ENCODE measurements around the gene B9D1. TPM values are rescaled to one million over a fixed set of nuclear protein-coding genes. Genes with fewer than 3 reads are reported as not detected.

Gene B9D1
- total RNA-seq, 1 donor from 2014 or later = 16.5 TPM

DNA sequence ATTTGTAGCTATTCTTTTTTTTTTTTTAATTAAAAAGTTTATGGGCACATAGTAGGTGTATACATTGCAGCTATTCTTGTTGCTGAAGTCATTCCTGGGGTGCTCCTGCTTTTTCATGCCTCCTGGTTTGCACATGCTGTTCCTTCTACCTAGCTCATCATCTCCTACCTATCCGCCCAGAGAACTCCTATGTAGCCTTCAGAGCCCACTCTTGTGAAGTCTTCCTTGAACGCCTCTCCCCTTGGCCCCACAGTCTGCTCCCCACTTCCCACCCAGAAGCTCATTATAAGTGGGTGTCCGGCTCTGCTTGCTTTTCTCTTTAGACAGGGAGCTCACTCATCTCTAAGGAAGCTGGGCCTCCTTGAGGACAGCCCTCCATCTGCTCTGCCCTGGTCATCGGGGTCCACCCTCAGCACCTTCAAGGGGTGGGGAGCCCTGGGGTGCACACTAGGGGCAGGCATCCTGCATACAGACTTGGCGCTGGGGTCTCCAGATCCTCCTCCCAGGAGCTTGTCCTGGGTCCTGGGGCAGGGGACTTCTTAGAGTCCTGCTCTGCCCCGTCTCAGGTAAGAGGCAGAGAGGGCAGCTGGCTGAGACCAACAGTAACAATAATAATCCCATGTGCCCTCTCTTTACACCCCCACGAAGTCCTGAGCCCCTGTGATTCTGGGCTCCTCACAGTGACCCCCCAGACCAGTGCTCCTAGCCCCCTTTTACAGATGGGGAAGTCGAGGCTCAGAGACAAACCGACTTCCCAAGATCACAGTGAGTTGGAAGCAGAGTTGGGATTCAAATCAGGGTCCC is 3.5 kb upstream of the B9D1 start:
- no peak for DNase-seq (ENCODE audit: extremely low spot score, unreplicated experiment)
- H3K4me1 Mint-ChIP-seq (ENCODE audit: unreplicated experiment) = peaks cover 57% of the 10 kb centered on the region
- TF ChIP-seq, protein P1, sequence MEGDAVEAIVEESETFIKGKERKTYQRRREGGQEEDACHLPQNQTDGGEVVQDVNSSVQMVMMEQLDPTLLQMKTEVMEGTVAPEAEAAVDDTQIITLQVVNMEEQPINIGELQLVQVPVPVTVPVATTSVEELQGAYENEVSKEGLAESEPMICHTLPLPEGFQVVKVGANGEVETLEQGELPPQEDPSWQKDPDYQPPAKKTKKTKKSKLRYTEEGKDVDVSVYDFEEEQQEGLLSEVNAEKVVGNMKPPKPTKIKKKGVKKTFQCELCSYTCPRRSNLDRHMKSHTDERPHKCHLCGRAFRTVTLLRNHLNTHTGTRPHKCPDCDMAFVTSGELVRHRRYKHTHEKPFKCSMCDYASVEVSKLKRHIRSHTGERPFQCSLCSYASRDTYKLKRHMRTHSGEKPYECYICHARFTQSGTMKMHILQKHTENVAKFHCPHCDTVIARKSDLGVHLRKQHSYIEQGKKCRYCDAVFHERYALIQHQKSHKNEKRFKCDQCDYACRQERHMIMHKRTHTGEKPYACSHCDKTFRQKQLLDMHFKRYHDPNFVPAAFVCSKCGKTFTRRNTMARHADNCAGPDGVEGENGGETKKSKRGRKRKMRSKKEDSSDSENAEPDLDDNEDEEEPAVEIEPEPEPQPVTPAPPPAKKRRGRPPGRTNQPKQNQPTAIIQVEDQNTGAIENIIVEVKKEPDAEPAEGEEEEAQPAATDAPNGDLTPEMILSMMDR (IDR thresholded peaks at IDR 0.05) = no peak
- H3K27ac Mint-ChIP-seq (ENCODE audit: unreplicated experiment) = no peak overlapping the region
- no peak overlapping the region for H3K4me3 Mint-ChIP-seq (ENCODE audit: unreplicated experiment)
- no peaks in the 10 kb centered on the region for H3K36me3 Mint-ChIP-seq (ENCODE audit: unreplicated experiment)
- H3K27me3 Mint-ChIP-seq (ENCODE audit: unreplicated experiment) = no peaks in the 10 kb centered on the region
- H3K9me3 Mint-ChIP-seq (ENCODE audit: unreplicated experiment) = no peaks in the 10 kb centered on the region

DNA sequence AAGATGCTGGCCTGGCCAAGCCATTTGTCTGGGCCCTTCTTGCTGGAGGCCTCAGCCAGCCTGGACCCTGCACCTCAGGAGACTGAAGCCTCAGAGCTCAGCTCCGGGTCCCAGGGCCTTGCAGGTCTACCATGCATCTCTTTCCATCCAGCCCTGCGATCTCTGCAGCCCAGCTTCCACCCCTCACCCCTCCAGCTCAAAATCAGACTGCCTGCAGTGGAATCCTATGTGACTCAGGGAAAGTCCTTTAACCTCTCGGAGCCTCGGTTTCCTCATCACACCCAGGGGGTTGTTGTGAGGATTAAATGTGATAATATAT is 2.9 kb upstream of the B9D1 start:
- H3K27ac Mint-ChIP-seq (ENCODE audit: unreplicated experiment) = no peak overlapping the region
- H3K4me1 Mint-ChIP-seq (ENCODE audit: unreplicated experiment) = peaks cover 51% of the 10 kb centered on the region
- no peaks in the 10 kb centered on the region for H3K9me3 Mint-ChIP-seq (ENCODE audit: unreplicated experiment)
- H3K4me3 Mint-ChIP-seq (ENCODE audit: unreplicated experiment) = no peak overlapping the region
- no peaks in the 10 kb centered on the region for H3K36me3 Mint-ChIP-seq (ENCODE audit: unreplicated experiment)
- no peak for DNase-seq (ENCODE audit: extremely low spot score, unreplicated experiment)
- TF ChIP-seq, protein P1 (IDR thresholded peaks at IDR 0.05) = no peak
- no peaks in the 10 kb centered on the region for H3K27me3 Mint-ChIP-seq (ENCODE audit: unreplicated experiment)

DNA sequence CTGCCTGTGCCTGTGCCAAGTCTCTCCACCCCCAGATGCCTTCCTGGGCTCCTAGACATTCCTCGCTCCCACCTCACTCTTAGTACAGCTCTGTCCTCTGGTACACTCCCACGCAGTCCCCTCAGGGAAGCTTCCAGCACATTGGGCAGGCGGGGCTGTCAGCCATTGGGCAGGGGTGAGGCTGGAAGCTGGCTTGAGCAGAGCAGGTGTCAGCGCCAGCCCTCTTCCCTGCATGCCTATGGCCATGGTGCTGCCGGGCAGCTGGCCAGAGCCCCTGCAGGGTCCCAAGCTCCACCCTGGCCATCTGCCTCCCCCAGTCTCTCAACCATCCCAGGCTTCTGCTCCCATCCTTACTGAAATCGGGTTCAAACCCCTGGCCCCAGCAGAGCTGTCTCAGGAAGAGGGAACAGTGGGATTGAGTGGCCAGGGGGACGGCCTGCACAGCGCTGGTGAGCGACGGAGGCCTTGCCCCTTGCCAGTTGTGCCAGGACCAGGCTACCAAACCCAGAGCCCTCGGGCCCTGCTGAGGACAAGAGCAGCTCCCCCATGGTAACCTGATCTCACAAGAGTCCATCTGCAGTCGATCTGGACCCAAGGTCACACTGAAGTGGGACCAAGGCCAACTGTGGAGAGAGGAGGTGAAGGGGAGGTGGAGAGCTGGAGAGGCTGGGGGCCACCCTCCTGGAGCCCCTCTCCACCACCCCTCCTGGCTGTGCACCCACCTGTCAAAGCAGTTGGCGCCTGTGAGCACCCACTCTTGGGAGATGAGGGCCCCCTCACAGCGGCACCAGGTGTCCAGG is 2.4 kb upstream of the B9D1 start:
- TF ChIP-seq, protein P1 (IDR thresholded peaks at IDR 0.05) = no peak
- no peak overlapping the region for H3K27ac Mint-ChIP-seq (ENCODE audit: unreplicated experiment)
- no peak overlapping the region for H3K4me3 Mint-ChIP-seq (ENCODE audit: unreplicated experiment)
- no peaks in the 10 kb centered on the region for H3K9me3 Mint-ChIP-seq (ENCODE audit: unreplicated experiment)
- no peaks in the 10 kb centered on the region for H3K36me3 Mint-ChIP-seq (ENCODE audit: unreplicated experiment)
- H3K27me3 Mint-ChIP-seq (ENCODE audit: unreplicated experiment) = no peaks in the 10 kb centered on the region
- H3K4me1 Mint-ChIP-seq (ENCODE audit: unreplicated experiment) = peaks cover 45% of the 10 kb centered on the region
- no peak for DNase-seq (ENCODE audit: extremely low spot score, unreplicated experiment)

DNA sequence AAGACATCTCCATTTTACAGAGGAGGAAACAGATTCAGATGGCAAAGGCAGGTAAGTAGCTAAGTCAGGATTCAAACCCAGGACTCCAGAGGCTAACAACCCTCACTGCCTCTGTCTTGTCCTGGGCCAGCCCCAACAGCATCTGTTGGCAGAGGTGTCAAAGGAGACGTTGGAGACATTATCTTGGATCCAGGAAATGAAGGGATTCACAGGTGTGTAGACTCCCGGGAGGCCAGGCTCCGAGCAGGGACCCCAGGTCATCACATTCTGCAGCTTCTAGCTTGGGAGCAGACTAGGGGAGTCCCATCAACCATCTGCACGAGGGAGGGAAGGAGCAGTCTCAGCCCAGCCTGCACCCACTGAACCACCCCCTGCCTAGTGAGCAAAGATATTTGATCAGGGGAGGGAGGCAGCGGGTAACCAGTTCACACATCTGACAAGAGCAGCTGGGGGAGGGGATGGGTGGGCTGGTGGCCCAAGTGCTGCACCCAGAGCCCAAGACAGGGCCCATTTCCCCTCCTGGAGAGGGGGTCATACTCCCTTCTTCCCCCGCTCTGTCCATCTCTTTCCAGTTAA is 1.0 kb upstream of the B9D1 start:
- H3K4me3 Mint-ChIP-seq (ENCODE audit: unreplicated experiment) = no peak overlapping the region
- no peaks in the 10 kb centered on the region for H3K27me3 Mint-ChIP-seq (ENCODE audit: unreplicated experiment)
- DNase-seq (ENCODE audit: extremely low spot score, unreplicated experiment) = no peak
- H3K9me3 Mint-ChIP-seq (ENCODE audit: unreplicated experiment) = no peaks in the 10 kb centered on the region
- TF ChIP-seq, protein P1 (IDR thresholded peaks at IDR 0.05) = no peak
- no peak overlapping the region for H3K27ac Mint-ChIP-seq (ENCODE audit: unreplicated experiment)
- H3K36me3 Mint-ChIP-seq (ENCODE audit: unreplicated experiment) = peaks cover 4% of the 10 kb centered on the region
- H3K4me1 Mint-ChIP-seq (ENCODE audit: unreplicated experiment) = peaks cover 37% of the 10 kb centered on the region

DNA sequence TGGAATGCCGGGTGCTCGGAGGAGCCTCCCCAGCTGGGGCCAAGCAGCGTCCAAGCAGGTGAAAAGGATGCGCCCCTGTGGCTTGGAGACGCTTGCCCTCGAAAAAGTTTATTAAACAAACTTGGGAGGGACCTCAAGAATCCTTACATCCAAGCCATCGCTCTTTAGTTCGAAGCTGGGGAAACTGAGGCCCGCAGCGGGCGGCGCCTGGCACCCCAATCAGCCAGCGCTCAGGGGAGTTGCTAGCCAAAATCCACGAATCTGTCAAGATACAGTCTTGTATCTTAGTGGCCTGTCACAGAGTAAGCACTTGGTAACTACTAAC is 553 bp upstream of the B9D1 start:
- no peak for DNase-seq (ENCODE audit: extremely low spot score, unreplicated experiment)
- Mint-ChIP-seq H3K4me1 (ENCODE audit: unreplicated experiment) (peaks cover 32% of the 10 kb centered on the region), H3K9me3 (ENCODE audit: unreplicated experiment) (no peaks in the 10 kb centered on the region), H3K27me3 (ENCODE audit: unreplicated experiment) (no peaks in the 10 kb centered on the region), H3K27ac (ENCODE audit: unreplicated experiment) (peak overlapping the region; percentile 73), H3K36me3 (ENCODE audit: unreplicated experiment) (peaks cover 4% of the 10 kb centered on the region), H3K4me3 (ENCODE audit: unreplicated experiment) (peak overlapping the region; percentile 86)
- TF ChIP-seq, protein P1 (IDR thresholded peaks at IDR 0.05) = no peak
